HUES64 (cell line): ENCODE measurements around the gene KRT13.

Experiments
- H3K27ac ChIP-seq: 2 replicates; pipeline ENCODE4 v1.7.0; 2013; ENCODE audit warnings: low read depth, low read length, inconsistent platforms
- H3K27me3 ChIP-seq: 2 replicates; pipeline ENCODE4 v1.6.1; 2013; ENCODE audit warnings: mild to moderate bottlenecking, low read length; ENCODE audit not compliant: insufficient read depth
- H3K36me3 ChIP-seq: 2 replicates; pipeline ENCODE4 v1.6.1; 2013; ENCODE audit warnings: mild to moderate bottlenecking, low read length; ENCODE audit not compliant: insufficient read depth
- H3K4me1 ChIP-seq: 2 replicates; pipeline ENCODE4 v1.6.1; 2013; ENCODE audit warnings: mild to moderate bottlenecking, low read length, moderate library complexity; ENCODE audit not compliant: insufficient read depth
- H3K4me3 ChIP-seq: 2 replicates; pipeline ENCODE4 v1.5.1; 2013; ENCODE audit warnings: mild to moderate bottlenecking, low read length, moderate library complexity
- H3K9ac ChIP-seq: 2 replicates; pipeline ENCODE4 v1.6.1; 2013; ENCODE audit warnings: mild to moderate bottlenecking, low read depth, low read length
- H3K9me3 ChIP-seq: 2 replicates; pipeline ENCODE4 v1.6.1; 2013; ENCODE audit warnings: low read depth, low read length; ENCODE audit not compliant: insufficient read depth
- WGBS: fragments of 150-250, 120-280 bp; methylation state at CpG from one replicate; pipeline ENCODE4 v1.1.7; 2013; ENCODE audit warnings: missing lambda C conversion rate; 5-methylcytosine and 5-hydroxymethylcytosine counted together

KRT13 gene

GRCh38 chr17:41490000-41490990 is 15.1 kb downstream of the KRT13 start:
- no peak overlapping the region for H3K9ac ChIP-seq
- no peak overlapping the region for H3K27ac ChIP-seq
- H3K9me3 ChIP-seq, result no peaks in the 10 kb centered on the region
- no peak overlapping the region for H3K4me3 ChIP-seq
- no peaks in the 10 kb centered on the region for H3K36me3 ChIP-seq
- peaks cover 3% of the 10 kb centered on the region; the same call in 1 of the 2 replicates for H3K27me3 ChIP-seq
- H3K4me1 ChIP-seq, result no peaks in the 10 kb centered on the region
- WGBS, result 89% methylated on average over 10 of the region's 10 CpGs

GRCh38 chr17:41489531-41489930 is 15.9 kb downstream of the KRT13 start, which contains the start of gene KRT36:
Gene KRT36 (minus strand): TSS chr17:41489910. CDS start chr17:41489864, 46 bp downstream.
- Histone ChIP-seq H3K36me3 (no peaks in the 10 kb centered on the region), H3K9ac (no peak within 1 kb of the TSS), H3K27me3 (peaks cover 3% of the 10 kb centered on the region; the same call in 1 of the 2 replicates), H3K4me1 (no peaks in the 10 kb centered on the region), H3K27ac (no peak within 1 kb of the TSS), H3K9me3 (no peaks in the 10 kb centered on the region), H3K4me3 (no peak within 1 kb of the TSS)
- 97% methylated on average over 12 of the region's 12 CpGs for WGBS

GRCh38 chr17:41486809-41487530 is 18.4 kb downstream of the KRT13 start:
- H3K36me3 ChIP-seq, result no peaks in the 10 kb centered on the region
- H3K9me3 ChIP-seq, result no peaks in the 10 kb centered on the region
- H3K27ac ChIP-seq, result no peak overlapping the region
- H3K4me1 ChIP-seq, result no peaks in the 10 kb centered on the region
- 67% methylated on average over 29 of the region's 29 CpGs for WGBS
- no peak overlapping the region for H3K4me3 ChIP-seq
- no peak overlapping the region for H3K9ac ChIP-seq
- peaks cover 3% of the 10 kb centered on the region; the same call in 1 of the 2 replicates for H3K27me3 ChIP-seq

- Histone ChIP-seq H3K27ac (no peak overlapping the region), H3K9me3 (no peaks in the 10 kb centered on the region), H3K4me1 (no peaks in the 10 kb centered on the region), H3K36me3 (no peaks in the 10 kb centered on the region), H3K4me3 (no peak overlapping the region), H3K27me3 (peaks cover 3% of the 10 kb centered on the region; the same call in 1 of the 2 replicates), H3K9ac (no peak overlapping the region)
- whole genome bisulfite sequencing, result 93% methylated on average over 13 of the region's 13 CpGs
These were observed 19.1 kb downstream of the KRT13 start for GRCh38 chr17:41486316-41486715.

GRCh38 chr17:41484920-41485904 is 20.2 kb downstream of the KRT13 start:
- no peaks in the 10 kb centered on the region for H3K36me3 ChIP-seq
- WGBS, result 89% methylated on average over 8 of the region's 8 CpGs
- no peak overlapping the region for H3K4me3 ChIP-seq
- peaks cover 3% of the 10 kb centered on the region; the same call in 1 of the 2 replicates for H3K27me3 ChIP-seq
- no peak overlapping the region for H3K9ac ChIP-seq
- H3K27ac ChIP-seq, result no peak overlapping the region
- H3K9me3 ChIP-seq, result no peaks in the 10 kb centered on the region
- H3K4me1 ChIP-seq, result no peaks in the 10 kb centered on the region

- Histone ChIP-seq H3K4me1 (no peaks in the 10 kb centered on the region), H3K9ac (no peak overlapping the region), H3K36me3 (no peaks in the 10 kb centered on the region), H3K27me3 (peaks cover 3% of the 10 kb centered on the region; the same call in 1 of the 2 replicates), H3K4me3 (no peak overlapping the region), H3K9me3 (no peaks in the 10 kb centered on the region), H3K27ac (no peak overlapping the region)
- 86% methylated on average over 7 of the region's 7 CpGs for WGBS
These were observed 21.2 kb downstream of the KRT13 start for GRCh38 chr17:41483991-41484826.

- peaks cover 3% of the 10 kb centered on the region; the same call in 1 of the 2 replicates for H3K27me3 ChIP-seq
- H3K27ac ChIP-seq, result no peak overlapping the region
- no peaks in the 10 kb centered on the region for H3K36me3 ChIP-seq
- no peaks in the 10 kb centered on the region for H3K4me1 ChIP-seq
- no peaks in the 10 kb centered on the region for H3K9me3 ChIP-seq
- H3K4me3 ChIP-seq, result no peak overlapping the region
- H3K9ac ChIP-seq, result no peak overlapping the region
- 81% methylated on average over 9 of the region's 9 CpGs for WGBS
These were observed 21.9 kb downstream of the KRT13 start for GRCh38 chr17:41483531-41483930.

- no peaks in the 10 kb centered on the region for H3K4me1 ChIP-seq
- H3K4me3 ChIP-seq, result no peak within 1 kb of the TSS
- 95% methylated on average over 2 of the region's 2 CpGs for WGBS
- H3K36me3 ChIP-seq, result no peaks in the 10 kb centered on the region
- H3K27ac ChIP-seq, result no peak within 1 kb of the TSS
- H3K9ac ChIP-seq, result no peak within 1 kb of the TSS
- no peaks in the 10 kb centered on the region for H3K9me3 ChIP-seq
- H3K27me3 ChIP-seq, result no peaks in the 10 kb centered on the region
These were observed 24.4 kb downstream of the KRT13 start, which contains the start of gene KRT35 for GRCh38 chr17:41481036-41481435. Gene KRT35 (minus strand): TSS chr17:41481151. CDS start chr17:41481097, 54 bp downstream.

- Histone ChIP-seq H3K27ac (no peak overlapping the region), H3K4me3 (no peak overlapping the region), H3K27me3 (no peaks in the 10 kb centered on the region), H3K36me3 (no peaks in the 10 kb centered on the region), H3K4me1 (no peaks in the 10 kb centered on the region), H3K9ac (no peak overlapping the region), H3K9me3 (no peaks in the 10 kb centered on the region)
- WGBS, result 93% methylated on average over 10 of the region's 10 CpGs
These were observed 24.8 kb downstream of the KRT13 start for GRCh38 chr17:41480581-41480980.

- no peak overlapping the region for H3K27ac ChIP-seq
These were observed 25.3 kb downstream of the KRT13 start for GRCh38 chr17:41480136-41480535.

More at GRCh38 chr17:41480136-41480535, 25.3 kb downstream of the KRT13 start:
- Histone ChIP-seq H3K9ac (no peak overlapping the region), H3K4me1 (no peaks in the 10 kb centered on the region), H3K9me3 (no peaks in the 10 kb centered on the region), H3K27me3 (no peaks in the 10 kb centered on the region), H3K4me3 (no peak overlapping the region), H3K36me3 (no peaks in the 10 kb centered on the region)
- WGBS, result 83% methylated on average over 2 of the region's 2 CpGs
